CD14-positive monocyte (primary cell): ENCODE results near the gene DOCK1. TPM values are rescaled to one million over a fixed set of nuclear protein-coding genes. Genes with fewer than 3 reads are reported as not detected.
"Not testable (repeated sequence)": the region's sequence is repeated elsewhere in the genome, so short reads cannot be mapped to it uniquely, and the experiment has no call there.

ENCODE experiments used
- DNase-seq, 3 donors: peaks; one replicate each; pipeline ENCODE4 v3.0.0-alpha.2; 2011 to 2022
- H2AFZ ChIP-seq: 2 replicates; pipeline ENCODE4 v1.6.0; 2012; ENCODE audit warnings: mild to moderate bottlenecking, low read depth, low read length, inconsistent platforms; ENCODE audit not compliant: insufficient read depth, poor library complexity, severe bottlenecking
- H3K27ac ChIP-seq, 2 donors: 1 replicate in 1 of 2; 2 replicates in 1 of 2; pipeline ENCODE4 v1.5.1; 2012 to 2013; ENCODE audit warnings: low read length in 2 of 2, control low read depth in 1 of 2, inconsistent platforms in 1 of 2, low read depth in 1 of 2, mild to moderate bottlenecking in 1 of 2
- H3K27me3 ChIP-seq, 2 donors: one replicate each; pipeline versions ENCODE4 v1.6.0 to v1.6.1; 2011 to 2013; ENCODE audit warnings: low read length in 2 of 2; ENCODE audit not compliant: control insufficient read depth in 2 of 2, insufficient read depth in 2 of 2
- H3K36me3 ChIP-seq, 2 donors: replicated peaks in 1 of 2; 1 replicate in 1 of 2; 2 replicates in 1 of 2; pipeline versions ENCODE4 v1.5.1 to v1.6.1; 2012 to 2013; ENCODE audit warnings: low read length in 2 of 2, control low read depth in 1 of 2, inconsistent platforms in 1 of 2, mild to moderate bottlenecking in 1 of 2; ENCODE audit not compliant: insufficient read depth in 2 of 2, control insufficient read depth in 1 of 2
- H3K4me1 ChIP-seq, 2 donors: 1 replicate in 1 of 2; 2 replicates in 1 of 2; pipeline versions ENCODE4 v1.5.1 to v1.6.1; 2012 to 2013; ENCODE audit warnings: low read length in 2 of 2, control low read depth in 1 of 2, inconsistent platforms in 1 of 2, mild to moderate bottlenecking in 1 of 2, moderate library complexity in 1 of 2; ENCODE audit not compliant: insufficient read depth in 2 of 2, control insufficient read depth in 1 of 2
- H3K4me2 ChIP-seq: replicated peaks from 2 replicates; pipeline ENCODE3; 2012; ENCODE audit warnings: low read length, moderate library complexity, mild to moderate bottlenecking; ENCODE audit not compliant: poor library complexity, severe bottlenecking; ENCODE audit errors: extremely low read depth
- H3K4me3 ChIP-seq, 3 experiments: fragments of 200-600 bp in 1 of 3; sonication (generic) in 1 of 3; replicated peaks in 1 of 3; 1 replicate in 2 of 3; 2 replicates in 1 of 3; pipeline ENCODE4 v1.5.1; 2011 to 2013; ENCODE audit warnings: low read length in 3 of 3, mild to moderate bottlenecking in 3 of 3, control low read depth in 2 of 3, low read depth in 2 of 3, inconsistent platforms in 1 of 3, moderate library complexity in 1 of 3
- H3K79me2 ChIP-seq: 2 replicates; pipeline ENCODE4 v1.6.0; 2012; ENCODE audit warnings: mild to moderate bottlenecking, control low read depth, inconsistent platforms, low read length, moderate library complexity; ENCODE audit not compliant: insufficient read depth
- H3K9ac ChIP-seq: 2 replicates; pipeline ENCODE4 v1.6.0; 2017; ENCODE audit warnings: low read length, mild to moderate bottlenecking; ENCODE audit not compliant: insufficient read depth, poor library complexity, severe bottlenecking
- H3K9me3 ChIP-seq, 2 donors: replicated peaks in 1 of 2; 1 replicate in 1 of 2; 2 replicates in 1 of 2; pipeline versions ENCODE4 v1.5.1 to v1.6.1; 2012 to 2013; ENCODE audit warnings: low read length in 2 of 2, control low read depth in 1 of 2; ENCODE audit not compliant: control insufficient read depth in 1 of 2, insufficient read depth in 1 of 2
- H4K20me1 ChIP-seq: 2 replicates; pipeline ENCODE4 v1.6.0; 2012; ENCODE audit warnings: mild to moderate bottlenecking, low read length, control low read depth, moderate library complexity; ENCODE audit not compliant: insufficient read depth
- H3K27ac Mint-ChIP-seq, 7 donors: one replicate each; pipeline ENCODE4 v1.8.0; 2020; ENCODE audit warnings: mild to moderate bottlenecking in 7 of 7, mixed read lengths in 7 of 7, moderate library complexity in 6 of 7, inconsistent platforms in 2 of 7
- H3K27me3 Mint-ChIP-seq, 3 donors: one replicate each; pipeline ENCODE4 v1.8.0; 2021 to 2022; ENCODE audit warnings: low read depth in 3 of 3, mild to moderate bottlenecking in 3 of 3, mixed read lengths in 3 of 3, moderate library complexity in 3 of 3, inconsistent platforms in 1 of 3
- H3K36me3 Mint-ChIP-seq, 2 donors: one replicate each; pipeline ENCODE4 v1.8.0; 2020; ENCODE audit warnings: mixed read lengths in 2 of 2, inconsistent platforms in 1 of 2, mild to moderate bottlenecking in 1 of 2
- H3K4me1 Mint-ChIP-seq: one replicate; pipeline ENCODE4 v1.8.0; 2020; ENCODE audit warnings: mild to moderate bottlenecking, mixed read lengths
- H3K4me3 Mint-ChIP-seq, 2 donors: one replicate each; pipeline ENCODE4 v1.8.0; 2020; ENCODE audit warnings: mild to moderate bottlenecking in 2 of 2, mixed read lengths in 2 of 2, moderate library complexity in 1 of 2
- H3K9me3 Mint-ChIP-seq, 7 donors: one replicate each; pipeline ENCODE4 v1.8.0; 2020 to 2022; ENCODE audit warnings: mixed read lengths in 7 of 7, mild to moderate bottlenecking in 6 of 7, moderate library complexity in 6 of 7, inconsistent platforms in 2 of 7
- WGBS: methylation state at CpG from one replicate; pipeline ENCODE4 v1.1.5; 2013; ENCODE audit warnings: missing lambda C conversion rate; ENCODE audit not compliant: insufficient coverage; 5-methylcytosine and 5-hydroxymethylcytosine counted together
- intact Hi-C, 2 donors: fragments of 100-400 bp; cut with micrococcal nuclease; formaldehyde crosslinking; loops; one replicate each; pipeline versions ENCODE4 v1.15.0 to v1.15.1; 2023
- polyA plus RNA-seq, 3 donors: library from polyadenylated mRNA; depleted of rRNA in 1 of 3; unstranded in 2 of 3; stranded (reverse) in 1 of 3; fragments of 300-500 nt in 2 of 3; fragments of >200 nt in 1 of 3; fragmentation: Illumina TruSeq in 2 of 3; gene quantifications; 1 replicate in 2 of 3; 2 replicates in 1 of 3; pipeline ENCODE4 v1.2.3, GENCODE V29; 2012 to 2021
- TF ChIP-seq, protein P1 (sequence below): fragments of 200-600 bp; IDR thresholded peaks from one replicate; pipeline ENCODE4 v1.8.0; 2022; ENCODE audit warnings: antibody characterized with exemption, mild to moderate bottlenecking

Gene DOCK1
- polyA plus RNA-seq, 3 donors, result 0.31 to 0.35 TPM; not detected in 1

DNA sequence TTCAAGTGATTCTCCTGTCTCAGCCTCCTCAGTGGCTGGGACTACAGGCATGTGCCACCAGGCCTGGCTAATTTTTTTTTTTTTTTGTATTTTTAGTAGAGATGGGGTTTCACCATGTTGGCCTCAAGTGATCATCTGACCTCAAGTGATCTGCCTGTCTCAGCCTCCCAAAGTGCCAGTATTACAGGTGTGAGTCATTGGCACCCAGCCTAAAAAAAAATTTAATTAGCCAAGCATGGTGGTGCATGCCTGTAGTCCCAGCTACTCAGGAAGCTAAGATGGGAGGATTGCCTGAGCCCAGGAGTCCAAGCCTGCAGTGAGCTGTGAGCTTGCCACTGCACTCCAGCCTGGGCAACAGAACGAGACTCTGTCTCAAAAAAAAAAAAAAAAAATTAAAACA, 16.8 kb upstream of the DOCK1 start:
- H3K4me1 ChIP-seq, H3K4me3 Mint-ChIP-seq, H3K9ac ChIP-seq, H3K4me3 ChIP-seq, H3K79me2 ChIP-seq, H3K27ac Mint-ChIP-seq, H3K27ac ChIP-seq, DNase-seq, H3K27me3 Mint-ChIP-seq, H3K27me3 ChIP-seq, H2AFZ ChIP-seq, H4K20me1 ChIP-seq, H3K9me3 Mint-ChIP-seq, intact Hi-C loops, H3K9me3 ChIP-seq, H3K4me2 ChIP-seq, H3K4me1 Mint-ChIP-seq, H3K36me3 ChIP-seq, H3K36me3 Mint-ChIP-seq: not testable (repeated sequence)
- WGBS, result no CpG with 5 or more reads among the region's 1 CpG

DNA sequence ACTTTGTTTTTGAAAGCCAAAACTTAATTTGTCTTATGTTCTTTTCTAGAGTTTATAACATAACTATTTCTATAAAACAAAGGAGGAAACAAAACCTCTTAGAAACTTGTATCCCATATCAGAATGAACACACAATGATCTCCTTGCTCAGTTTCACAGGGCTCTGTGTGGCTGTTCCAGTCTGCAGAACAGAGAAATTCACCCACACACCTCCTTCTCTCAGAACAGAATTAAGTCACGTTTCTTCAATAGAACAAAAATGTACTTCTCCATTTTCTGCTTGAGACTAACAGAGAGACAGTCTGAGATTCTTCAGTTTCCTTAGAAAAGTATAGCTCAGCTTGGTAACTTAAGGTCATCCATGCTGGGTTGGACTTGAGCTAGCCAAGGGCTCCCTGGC, 15.8 kb upstream of the DOCK1 start:
- intact Hi-C loops, result no loop called here
- no peak overlapping the region for H2AFZ ChIP-seq
- H3K36me3 ChIP-seq, result no peaks in the 10 kb centered on the region
- no peaks in the 10 kb centered on the region for H4K20me1 ChIP-seq
- Mint-ChIP-seq H3K27me3 (peaks cover 1 to 2% (median 2%) of the 10 kb centered on the region in 3 donors), H3K9me3 (peaks cover 0 to 7% (median 3%) of the 10 kb centered on the region in 7 donors), H3K4me1 (no peaks in the 10 kb centered on the region), H3K36me3 (no peaks in the 10 kb centered on the region), H3K4me3 (no peak overlapping the region), H3K27ac (no peak overlapping the region)
- H3K9me3 ChIP-seq, result no peaks in the 10 kb centered on the region
- no peaks in the 10 kb centered on the region for H3K4me1 ChIP-seq
- no peaks in the 10 kb centered on the region for H3K27me3 ChIP-seq
- H3K9ac ChIP-seq, result no peak overlapping the region
- WGBS, result 83% methylated on average over 1 of the region's 1 CpG
- H3K4me3 ChIP-seq, result no peak overlapping the region
- no peak overlapping the region for H3K27ac ChIP-seq
- DNase-seq, result no peak
- H3K79me2 ChIP-seq, result no peaks in the 10 kb centered on the region
- H3K4me2 ChIP-seq, result no peak overlapping the region
- TF ChIP-seq, protein P1, sequence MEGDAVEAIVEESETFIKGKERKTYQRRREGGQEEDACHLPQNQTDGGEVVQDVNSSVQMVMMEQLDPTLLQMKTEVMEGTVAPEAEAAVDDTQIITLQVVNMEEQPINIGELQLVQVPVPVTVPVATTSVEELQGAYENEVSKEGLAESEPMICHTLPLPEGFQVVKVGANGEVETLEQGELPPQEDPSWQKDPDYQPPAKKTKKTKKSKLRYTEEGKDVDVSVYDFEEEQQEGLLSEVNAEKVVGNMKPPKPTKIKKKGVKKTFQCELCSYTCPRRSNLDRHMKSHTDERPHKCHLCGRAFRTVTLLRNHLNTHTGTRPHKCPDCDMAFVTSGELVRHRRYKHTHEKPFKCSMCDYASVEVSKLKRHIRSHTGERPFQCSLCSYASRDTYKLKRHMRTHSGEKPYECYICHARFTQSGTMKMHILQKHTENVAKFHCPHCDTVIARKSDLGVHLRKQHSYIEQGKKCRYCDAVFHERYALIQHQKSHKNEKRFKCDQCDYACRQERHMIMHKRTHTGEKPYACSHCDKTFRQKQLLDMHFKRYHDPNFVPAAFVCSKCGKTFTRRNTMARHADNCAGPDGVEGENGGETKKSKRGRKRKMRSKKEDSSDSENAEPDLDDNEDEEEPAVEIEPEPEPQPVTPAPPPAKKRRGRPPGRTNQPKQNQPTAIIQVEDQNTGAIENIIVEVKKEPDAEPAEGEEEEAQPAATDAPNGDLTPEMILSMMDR, result no peak

DNA sequence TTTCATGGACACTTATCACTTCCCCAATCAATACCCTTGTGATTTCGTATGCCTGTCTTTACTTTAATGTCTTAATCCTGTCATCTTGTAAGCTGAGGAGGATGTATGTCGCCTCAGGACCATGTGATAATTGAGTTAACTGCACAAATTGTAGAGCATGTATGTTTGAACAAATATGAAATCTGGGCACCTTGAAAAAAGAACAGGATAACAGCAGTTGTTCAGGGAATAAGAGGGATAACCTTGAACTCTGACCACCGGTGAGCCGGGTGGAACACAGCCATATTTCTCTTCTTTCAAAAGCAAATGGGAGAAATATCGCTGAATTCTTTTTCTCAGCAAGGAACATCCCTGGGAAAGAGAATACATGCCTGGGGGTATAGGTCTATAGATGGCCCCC, 14.4 kb upstream of the DOCK1 start:
- H3K27ac Mint-ChIP-seq, H3K4me3 Mint-ChIP-seq, H3K9me3 Mint-ChIP-seq, H3K36me3 Mint-ChIP-seq, H3K4me3 ChIP-seq, H3K4me1 Mint-ChIP-seq, H4K20me1 ChIP-seq, H3K4me2 ChIP-seq, H3K27me3 Mint-ChIP-seq, DNase-seq, intact Hi-C loops, H3K4me1 ChIP-seq, H3K36me3 ChIP-seq, H2AFZ ChIP-seq, H3K9me3 ChIP-seq, H3K79me2 ChIP-seq, H3K27ac ChIP-seq, H3K9ac ChIP-seq, H3K27me3 ChIP-seq: not testable (repeated sequence)
- WGBS, result 95% methylated on average over 3 of the region's 5 CpGs
